Transverse colon (tissue), 4 donors: ENCODE data around the gene SPTB.

Source experiments
- CTCF ChIP-seq, 5 experiments: fragments of 200-600 bp in 3 of 5; fragments of 450-650 bp in 2 of 5; sonication (generic) in 3 of 5; IDR thresholded peaks; 1 replicate in 2 of 5; 2 replicates in 3 of 5; pipeline ENCODE4 v1.5.1; 2016 to 2017; ENCODE audit warnings: antibody characterized with exemption in 5 of 5, inconsistent platforms in 3 of 5, mild to moderate bottlenecking in 2 of 5, moderate library complexity in 1 of 5
- POLR2A ChIP-seq: fragments of 450-650 bp; IDR thresholded peaks from one replicate; pipeline ENCODE4 v1.6.1; 2016; ENCODE audit warnings: antibody characterized with exemption, mild to moderate bottlenecking, moderate library complexity
- POLR2AphosphoS5 ChIP-seq, 3 donors: sonication (generic); formaldehyde crosslinking; IDR thresholded peaks; one replicate each; pipeline ENCODE4 v1.6.1; 2016; ENCODE audit warnings: antibody characterized with exemption in 3 of 3

GRCh38 chr14:64877846-64878245 lies 1.9 kb downstream of the SPTB start:
- TF ChIP-seq CTCF (IDR thresholded peaks at IDR 0.05) (no peak), POLR2AphosphoS5 (IDR thresholded peaks at IDR 0.05) (no peak), POLR2A (no peak)
